Measurements from ENCODE around the gene BMP7. TPM values are rescaled to one million over a fixed set of nuclear protein-coding genes. Genes with fewer than 3 reads are reported as not detected.

Gene BMP7
- polyA plus RNA-seq, 4 donors: 0.92 to 3.4 TPM; not detected in 2

DNA sequence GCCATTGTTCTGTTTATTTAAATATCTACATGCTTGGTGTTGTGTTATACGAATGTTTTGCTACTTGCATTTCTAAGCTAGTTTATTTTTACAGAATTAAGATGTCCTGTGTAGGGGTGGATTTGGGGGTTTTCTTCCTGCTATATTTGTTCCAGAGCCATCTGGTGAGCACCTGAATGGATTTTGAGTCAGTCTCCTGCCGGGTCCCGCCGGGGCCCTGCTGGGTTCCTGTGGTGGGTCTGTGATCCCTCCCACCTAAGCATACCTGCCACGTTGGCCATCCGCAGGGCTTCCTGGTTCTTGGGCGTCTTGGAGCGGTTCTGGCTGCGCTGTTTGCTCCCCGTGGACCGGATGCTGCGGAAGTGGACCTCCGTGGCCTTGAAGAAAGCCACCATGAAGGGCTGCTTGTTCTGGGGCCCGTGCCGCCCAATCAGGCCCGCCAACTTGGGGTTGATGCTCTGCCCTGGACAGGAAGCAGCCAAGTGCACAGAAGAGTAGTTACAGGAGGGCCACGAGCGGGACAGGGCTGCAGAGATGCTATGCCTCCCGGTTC lies 82.9 kb downstream of the BMP7 start:
- WGBS, 3 donors: 87 to 93% (median 89%) methylated on average over 19 of the region's 19 CpGs

GRCh38 chr20:57181639-57182038 lies 84.8 kb downstream of the BMP7 start:
- Histone ChIP-seq H3K36me3 (ENCODE audit: control insufficient read depth in 3 of 3, insufficient read depth in 2 of 3, low read depth in 1 of 3, low read length in 3 of 3) (no peaks in the 10 kb centered on the region), H3K27ac (ENCODE audit: low read depth in 1 of 3, low read length in 2 of 3) (no peak overlapping the region), H3K4me3 (ENCODE audit: low read depth in 1 of 3, low read length in 3 of 3) (no peak overlapping the region), H3K9me3 (ENCODE audit: control insufficient read depth in 2 of 2, insufficient read depth in 1 of 2, low read depth in 1 of 2, low read length in 1 of 2) (no peaks in the 10 kb centered on the region), H3K4me1 (ENCODE audit: control insufficient read depth in 3 of 3, insufficient read depth in 2 of 3, low read depth in 1 of 3, low read length in 2 of 3) (no peaks in the 10 kb centered on the region), H3K27me3 (ENCODE audit: control insufficient read depth in 3 of 3, insufficient read depth in 3 of 3, low read length in 3 of 3) (peaks cover 0 to 2% (median 0%) of the 10 kb centered on the region in 3 donors)
- WGBS, 3 donors: 49 to 53% (median 52%) methylated on average over 7 of the region's 7 CpGs
- FAIRE-seq (no peak), DNase-seq (no peak)

More for the DNA sequence above, 82.9 kb downstream of the BMP7 start:
- DNase-seq (no peak), FAIRE-seq (no peak)
- Histone ChIP-seq H3K4me3 (ENCODE audit: low read depth in 1 of 3, low read length in 3 of 3) (no peak overlapping the region), H3K27me3 (ENCODE audit: control insufficient read depth in 3 of 3, insufficient read depth in 3 of 3, low read length in 3 of 3) (peaks cover 0 to under 1% (median 0%) of the 10 kb centered on the region in 3 donors), H3K27ac (ENCODE audit: low read depth in 1 of 3, low read length in 2 of 3) (no peak overlapping the region), H3K4me1 (ENCODE audit: control insufficient read depth in 3 of 3, insufficient read depth in 2 of 3, low read depth in 1 of 3, low read length in 2 of 3) (no peaks in the 10 kb centered on the region), H3K9me3 (ENCODE audit: control insufficient read depth in 2 of 2, insufficient read depth in 1 of 2, low read depth in 1 of 2, low read length in 1 of 2) (no peaks in the 10 kb centered on the region), H3K36me3 (ENCODE audit: control insufficient read depth in 3 of 3, insufficient read depth in 2 of 3, low read depth in 1 of 3, low read length in 3 of 3) (no peaks in the 10 kb centered on the region)

GRCh38 chr20:57180954-57181353 lies 85.5 kb downstream of the BMP7 start:
- FAIRE-seq (no peak), DNase-seq (no peak)
- Histone ChIP-seq H3K4me1 (ENCODE audit: control insufficient read depth in 3 of 3, insufficient read depth in 2 of 3, low read depth in 1 of 3, low read length in 2 of 3) (no peaks in the 10 kb centered on the region), H3K36me3 (ENCODE audit: control insufficient read depth in 3 of 3, insufficient read depth in 2 of 3, low read depth in 1 of 3, low read length in 3 of 3) (no peaks in the 10 kb centered on the region), H3K9me3 (ENCODE audit: control insufficient read depth in 2 of 2, insufficient read depth in 1 of 2, low read depth in 1 of 2, low read length in 1 of 2) (no peaks in the 10 kb centered on the region), H3K27me3 (ENCODE audit: control insufficient read depth in 3 of 3, insufficient read depth in 3 of 3, low read length in 3 of 3) (peaks cover 0 to 2% (median 0%) of the 10 kb centered on the region in 3 donors), H3K27ac (ENCODE audit: low read depth in 1 of 3, low read length in 2 of 3) (no peak overlapping the region), H3K4me3 (ENCODE audit: low read depth in 1 of 3, low read length in 3 of 3) (no peak overlapping the region)
- WGBS, 3 donors: 22 to 42% (median 26%) methylated on average over 5 of the region's 5 CpGs

- FAIRE-seq (no peak), DNase-seq (no peak)
- WGBS, 3 donors: 72 to 82% (median 73%) methylated on average over 10 of the region's 10 CpGs
- H3K9me3 ChIP-seq (ENCODE audit: control insufficient read depth in 2 of 2, insufficient read depth in 1 of 2, low read depth in 1 of 2, low read length in 1 of 2): no peaks in the 10 kb centered on the region
- no peaks in the 10 kb centered on the region for H3K36me3 ChIP-seq (ENCODE audit: control insufficient read depth in 3 of 3, insufficient read depth in 2 of 3, low read depth in 1 of 3, low read length in 3 of 3)
- no peak overlapping the region for H3K27ac ChIP-seq (ENCODE audit: low read depth in 1 of 3, low read length in 2 of 3)
- peaks cover 0 to 2% (median 0%) of the 10 kb centered on the region in 3 donors for H3K27me3 ChIP-seq (ENCODE audit: control insufficient read depth in 3 of 3, insufficient read depth in 3 of 3, low read length in 3 of 3)
- no peak overlapping the region for H3K4me3 ChIP-seq (ENCODE audit: low read depth in 1 of 3, low read length in 3 of 3)
- H3K4me1 ChIP-seq (ENCODE audit: control insufficient read depth in 3 of 3, insufficient read depth in 2 of 3, low read depth in 1 of 3, low read length in 2 of 3): no peaks in the 10 kb centered on the region
Observed at GRCh38 chr20:57180387-57180786, 86.1 kb downstream of the BMP7 start.

GRCh38 chr20:57179265-57179664 lies 87.2 kb downstream of the BMP7 start:
- H3K36me3 ChIP-seq (ENCODE audit: control insufficient read depth in 3 of 3, insufficient read depth in 2 of 3, low read depth in 1 of 3, low read length in 3 of 3): no peaks in the 10 kb centered on the region
- peaks cover 0 to 2% (median 0%) of the 10 kb centered on the region in 3 donors for H3K27me3 ChIP-seq (ENCODE audit: control insufficient read depth in 3 of 3, insufficient read depth in 3 of 3, low read length in 3 of 3)
- WGBS, 3 donors: 72 to 75% (median 73%) methylated on average over 20 of the region's 20 CpGs
- no peak for DNase-seq
- H3K4me3 ChIP-seq (ENCODE audit: low read depth in 1 of 3, low read length in 3 of 3): no peak overlapping the region
- H3K9me3 ChIP-seq (ENCODE audit: control insufficient read depth in 2 of 2, insufficient read depth in 1 of 2, low read depth in 1 of 2, low read length in 1 of 2): no peaks in the 10 kb centered on the region
- no peaks in the 10 kb centered on the region for H3K4me1 ChIP-seq (ENCODE audit: control insufficient read depth in 3 of 3, insufficient read depth in 2 of 3, low read depth in 1 of 3, low read length in 2 of 3)
- FAIRE-seq: no peak
- no peak overlapping the region for H3K27ac ChIP-seq (ENCODE audit: low read depth in 1 of 3, low read length in 2 of 3)

DNA sequence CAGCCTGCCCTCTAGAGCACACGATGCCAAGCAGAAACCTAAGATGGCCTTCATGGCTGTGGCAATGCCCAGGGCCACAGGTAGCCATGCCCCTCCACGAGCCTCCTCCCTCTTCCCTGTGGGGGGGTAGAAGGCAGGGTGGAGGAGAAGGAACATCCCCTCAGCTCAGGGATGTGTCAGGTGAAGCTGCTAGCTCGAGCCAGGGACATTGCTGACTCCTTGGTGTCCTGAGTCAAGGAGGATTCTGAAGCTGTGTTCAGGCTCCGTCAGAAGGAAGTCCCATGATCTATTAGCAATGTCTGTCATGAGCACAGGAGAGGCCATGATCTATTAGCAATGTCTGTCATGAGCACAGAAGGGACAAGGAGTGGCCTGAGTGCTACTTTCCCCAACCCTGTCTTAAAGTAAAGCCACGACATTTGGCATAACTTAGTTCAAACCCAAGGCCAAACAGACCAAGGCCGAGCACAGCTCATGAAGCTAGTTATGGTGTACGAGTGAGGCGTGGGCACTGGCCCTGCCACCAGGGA lies 87.8 kb downstream of the BMP7 start:
- no peak for DNase-seq
- H3K4me3 ChIP-seq (ENCODE audit: low read depth in 1 of 3, low read length in 3 of 3): no peak overlapping the region
- H3K36me3 ChIP-seq (ENCODE audit: control insufficient read depth in 3 of 3, insufficient read depth in 2 of 3, low read depth in 1 of 3, low read length in 3 of 3): no peaks in the 10 kb centered on the region
- 65 to 80% (median 76%) methylated on average over 8 of the region's 8 CpGs for WGBS, 3 donors
- H3K4me1 ChIP-seq (ENCODE audit: control insufficient read depth in 3 of 3, insufficient read depth in 2 of 3, low read depth in 1 of 3, low read length in 2 of 3): no peaks in the 10 kb centered on the region
- peaks cover 0 to 2% (median 0%) of the 10 kb centered on the region in 3 donors for H3K27me3 ChIP-seq (ENCODE audit: control insufficient read depth in 3 of 3, insufficient read depth in 3 of 3, low read length in 3 of 3)
- FAIRE-seq: no peak
- no peaks in the 10 kb centered on the region for H3K9me3 ChIP-seq (ENCODE audit: control insufficient read depth in 2 of 2, insufficient read depth in 1 of 2, low read depth in 1 of 2, low read length in 1 of 2)
- no peak overlapping the region for H3K27ac ChIP-seq (ENCODE audit: low read depth in 1 of 3, low read length in 2 of 3)

DNA sequence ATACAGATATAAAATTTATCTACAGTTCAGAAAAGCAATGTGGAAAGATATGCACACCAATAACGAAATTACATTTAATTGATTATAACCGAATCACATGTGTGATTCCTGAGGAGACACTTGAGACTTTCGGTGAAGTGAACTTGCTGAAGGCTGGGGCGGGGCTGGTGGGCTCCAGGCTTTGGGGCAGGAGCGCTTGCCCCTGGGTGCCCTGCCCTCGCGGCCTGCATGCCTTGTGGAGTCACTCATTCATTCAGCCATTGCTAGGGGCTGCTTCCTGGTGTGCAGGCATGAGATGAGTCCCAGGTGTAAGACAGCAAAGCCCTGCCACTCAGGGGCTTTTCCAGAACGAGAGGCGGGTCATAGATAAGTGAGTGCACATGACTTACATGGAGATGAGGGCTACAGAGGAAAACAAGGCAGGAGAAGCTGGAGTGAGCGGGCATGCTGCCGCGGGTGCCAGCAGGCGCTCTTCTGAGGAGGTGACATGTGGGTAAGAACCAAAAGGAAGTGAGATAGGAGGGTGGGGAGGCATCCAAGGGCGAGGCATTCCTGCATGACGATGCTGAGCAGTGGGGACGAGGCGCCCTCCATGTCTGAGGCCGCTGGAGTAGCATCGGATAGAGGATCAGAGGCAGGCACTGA lies 88.7 kb downstream of the BMP7 start:
- Histone ChIP-seq H3K27me3 (ENCODE audit: control insufficient read depth in 3 of 3, insufficient read depth in 3 of 3, low read length in 3 of 3) (peaks cover 0 to 2% (median 0%) of the 10 kb centered on the region in 3 donors), H3K4me3 (ENCODE audit: low read depth in 1 of 3, low read length in 3 of 3) (no peak overlapping the region), H3K4me1 (ENCODE audit: control insufficient read depth in 3 of 3, insufficient read depth in 2 of 3, low read depth in 1 of 3, low read length in 2 of 3) (no peaks in the 10 kb centered on the region), H3K9me3 (ENCODE audit: control insufficient read depth in 2 of 2, insufficient read depth in 1 of 2, low read depth in 1 of 2, low read length in 1 of 2) (no peaks in the 10 kb centered on the region), H3K27ac (ENCODE audit: low read depth in 1 of 3, low read length in 2 of 3) (no peak overlapping the region), H3K36me3 (ENCODE audit: control insufficient read depth in 3 of 3, insufficient read depth in 2 of 3, low read depth in 1 of 3, low read length in 3 of 3) (no peaks in the 10 kb centered on the region)
- DNase-seq: no peak
- no peak for FAIRE-seq
- 79 to 86% (median 84%) methylated on average over 19 of the region's 19 CpGs for WGBS, 3 donors

DNA sequence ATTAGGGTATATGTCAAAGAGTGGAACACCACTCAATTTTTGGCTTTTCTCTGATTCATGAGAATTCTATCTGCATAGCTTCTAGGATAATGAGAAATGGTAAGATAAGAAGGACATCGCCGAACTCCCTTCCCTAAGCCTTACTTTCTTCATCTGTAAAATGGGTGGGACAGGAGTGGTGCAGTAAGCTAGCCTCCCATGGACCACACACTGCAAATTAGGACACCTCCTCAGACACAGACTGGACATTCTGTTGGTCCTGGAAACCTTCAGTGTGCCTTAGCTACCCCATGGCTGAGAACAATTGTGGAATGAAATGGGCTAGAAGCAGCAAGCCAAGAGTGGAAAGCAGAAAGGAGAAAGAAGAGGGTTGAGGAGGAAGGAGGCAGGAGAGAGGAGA lies 89.6 kb downstream of the BMP7 start:
- WGBS, 3 donors: 95 to 97% (median 97%) methylated on average over 2 of the region's 2 CpGs
- Histone ChIP-seq H3K27me3 (ENCODE audit: control insufficient read depth in 3 of 3, insufficient read depth in 3 of 3, low read length in 3 of 3) (peaks cover 0 to 2% (median 0%) of the 10 kb centered on the region in 3 donors), H3K36me3 (ENCODE audit: control insufficient read depth in 3 of 3, insufficient read depth in 2 of 3, low read depth in 1 of 3, low read length in 3 of 3) (no peaks in the 10 kb centered on the region), H3K4me1 (ENCODE audit: control insufficient read depth in 3 of 3, insufficient read depth in 2 of 3, low read depth in 1 of 3, low read length in 2 of 3) (no peaks in the 10 kb centered on the region), H3K27ac (ENCODE audit: low read depth in 1 of 3, low read length in 2 of 3) (no peak overlapping the region), H3K9me3 (ENCODE audit: control insufficient read depth in 2 of 2, insufficient read depth in 1 of 2, low read depth in 1 of 2, low read length in 1 of 2) (no peaks in the 10 kb centered on the region), H3K4me3 (ENCODE audit: low read depth in 1 of 3, low read length in 3 of 3) (no peak overlapping the region)
- FAIRE-seq (no peak), DNase-seq (no peak)
